HG03196 (cell line): ENCODE data around the gene AQP10.
"Not testable (repeated sequence)": the region's sequence is repeated elsewhere in the genome, so short reads cannot be mapped to it uniquely, and the experiment has no call there.

Source experiments
- ATAC-seq: cut with Tn5 transposase; IDR thresholded peaks from one replicate; pipeline ENCODE4 v1.9.1; 2021; ENCODE audit not compliant: unreplicated experiment

Gene AQP10, protein sequence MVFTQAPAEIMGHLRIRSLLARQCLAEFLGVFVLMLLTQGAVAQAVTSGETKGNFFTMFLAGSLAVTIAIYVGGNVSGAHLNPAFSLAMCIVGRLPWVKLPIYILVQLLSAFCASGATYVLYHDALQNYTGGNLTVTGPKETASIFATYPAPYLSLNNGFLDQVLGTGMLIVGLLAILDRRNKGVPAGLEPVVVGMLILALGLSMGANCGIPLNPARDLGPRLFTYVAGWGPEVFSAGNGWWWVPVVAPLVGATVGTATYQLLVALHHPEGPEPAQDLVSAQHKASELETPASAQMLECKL

DNA sequence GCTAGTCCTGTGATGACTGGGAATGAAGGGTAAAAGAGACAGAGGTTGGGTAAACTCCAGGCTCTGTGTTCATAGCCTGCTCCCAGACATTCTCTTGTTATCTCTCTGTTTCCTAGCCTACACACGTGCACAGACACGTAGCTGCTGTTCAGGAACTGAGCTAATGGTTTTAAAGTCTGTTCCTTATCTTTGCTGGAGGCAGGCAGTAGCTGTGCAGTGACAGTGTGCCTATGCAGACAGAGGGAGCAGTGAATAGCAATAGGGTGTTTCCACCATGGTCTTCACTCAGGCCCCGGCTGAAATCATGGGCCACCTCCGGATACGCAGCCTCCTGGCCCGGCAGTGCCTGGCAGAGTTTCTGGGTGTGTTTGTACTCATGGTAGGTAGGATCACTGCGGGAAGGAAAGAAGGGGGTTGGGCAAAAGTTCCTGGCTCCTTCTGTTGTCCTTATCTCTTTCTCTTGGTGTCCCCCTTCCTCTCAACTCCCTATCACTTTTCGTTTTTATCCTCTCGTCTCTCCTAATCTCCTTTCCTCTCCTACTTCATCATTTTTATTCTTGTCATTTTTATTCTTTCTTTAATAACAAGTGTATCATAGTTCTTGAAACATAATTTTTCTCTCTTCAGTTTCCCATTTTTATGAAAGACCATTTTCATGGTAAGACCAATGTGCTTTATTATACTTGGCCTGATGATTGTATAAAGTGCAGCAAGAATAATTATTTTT, at the start of gene AQP10:
TSS of gene AQP10 (plus strand) at position 212 of the 727 bp plus-strand sequence. CDS start at position 275, 63 bp downstream.
- no peak for ATAC-seq

DNA sequence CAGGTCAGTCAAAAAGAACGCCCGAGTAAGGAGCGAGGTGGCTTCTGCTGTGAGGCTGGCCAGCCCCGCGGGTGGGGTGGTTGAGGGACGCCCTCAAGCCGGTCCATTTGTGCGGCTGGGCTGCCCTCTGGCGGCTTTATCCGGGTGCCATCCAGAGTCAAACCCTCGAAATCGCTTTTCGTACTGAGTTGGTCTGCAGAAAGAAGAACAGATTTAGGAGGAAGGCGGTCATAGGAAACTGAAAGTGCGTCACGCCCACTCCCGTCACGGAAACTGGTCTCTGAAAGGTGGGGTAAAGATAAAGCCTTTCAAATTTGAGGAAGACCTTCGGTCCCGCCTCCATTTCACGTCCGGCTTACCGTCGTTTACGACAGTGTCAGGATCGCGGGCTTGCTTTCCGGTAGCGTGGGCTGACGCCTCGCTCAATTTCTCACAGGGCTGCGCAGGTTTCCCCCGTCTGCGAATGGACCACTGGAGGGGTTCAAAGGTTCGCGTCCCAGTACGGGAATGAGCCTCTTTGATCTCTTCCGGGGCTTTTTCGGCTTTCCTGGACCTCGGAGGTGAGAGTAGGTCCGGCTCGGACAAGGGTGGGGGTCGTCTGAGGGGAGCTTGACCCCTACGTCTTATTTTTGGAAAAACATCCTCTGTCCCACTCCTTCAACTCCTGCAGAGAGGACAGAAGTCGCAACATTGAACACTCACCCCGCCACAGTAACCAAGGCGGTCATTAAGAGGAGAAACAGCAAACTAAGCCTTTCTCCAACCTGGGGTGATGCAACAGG, 48.5 kb upstream of the AQP10 start, which contains the start of gene HAX1:
TSS of gene HAX1 (plus strand) at position 413 of the 782 bp plus-strand sequence. CDS start at position 508, 95 bp downstream.
- peak; percentile 88 for ATAC-seq

DNA sequence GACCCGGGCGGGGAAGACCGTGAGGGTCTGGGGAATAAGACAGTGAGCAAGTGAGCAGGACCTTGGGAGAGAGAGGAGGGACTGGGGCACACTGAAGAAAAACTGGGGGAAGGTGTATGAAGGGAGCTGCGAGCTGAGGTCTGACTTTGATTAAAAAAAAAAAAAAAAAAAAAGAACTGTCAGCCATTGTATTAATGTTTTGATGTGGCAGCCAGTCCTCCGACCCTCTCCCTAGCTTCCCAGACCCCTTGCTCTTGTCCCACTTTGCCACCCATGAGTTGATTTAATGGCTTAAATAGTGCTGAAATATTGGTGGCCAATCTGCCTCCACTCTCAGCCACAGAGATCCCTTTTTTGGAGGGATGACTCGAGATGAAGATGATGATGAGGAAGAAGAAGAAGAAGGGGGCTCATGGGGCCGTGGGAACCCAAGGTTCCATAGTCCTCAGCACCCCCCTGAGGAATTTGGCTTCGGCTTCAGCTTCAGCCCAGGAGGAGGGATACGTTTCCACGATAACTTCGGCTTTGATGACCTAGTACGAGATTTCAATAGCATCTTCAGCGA, 47.8 kb upstream of the AQP10 start:
- ATAC-seq: no peak

DNA sequence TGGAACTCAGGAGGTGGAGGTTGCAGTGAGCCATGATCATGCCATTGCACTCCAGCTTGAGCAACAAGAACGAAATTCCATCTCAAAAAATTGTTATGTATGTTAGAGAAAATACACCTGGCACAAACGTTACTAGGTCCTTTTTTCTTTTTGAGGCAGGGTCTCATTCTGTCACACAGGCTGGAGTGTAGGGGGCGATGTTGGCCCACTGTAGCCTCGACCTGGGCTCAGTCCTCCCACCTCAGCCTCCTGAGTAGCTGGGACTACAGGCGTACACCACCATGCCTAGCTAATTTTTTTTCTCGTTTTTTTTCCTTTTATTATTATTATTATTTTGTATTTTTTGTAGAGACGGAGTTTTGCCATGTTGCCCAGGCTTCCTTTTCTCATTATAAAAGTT, 44.1 kb upstream of the AQP10 start:
- ATAC-seq: no peak

DNA sequence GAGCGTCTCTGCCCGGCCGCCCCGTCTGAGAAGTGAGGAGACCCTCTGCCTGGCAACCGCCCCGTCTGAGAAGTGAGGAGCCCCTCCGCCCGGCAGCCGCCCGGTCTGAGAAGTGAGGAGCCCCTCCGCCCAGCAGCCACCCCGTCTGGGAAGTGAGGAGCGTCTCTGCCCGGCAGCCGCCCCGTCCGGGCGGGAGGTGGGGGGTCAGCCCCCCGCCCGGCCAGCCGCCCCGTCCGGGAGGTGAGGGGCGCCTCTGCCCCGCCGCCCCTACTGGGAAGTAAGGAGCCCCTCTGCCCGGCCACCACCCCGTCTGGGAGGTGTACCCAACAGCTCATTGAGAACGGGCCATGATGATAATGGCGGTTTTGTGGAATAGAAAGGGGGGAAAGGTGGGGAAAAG, 33.3 kb upstream of the AQP10 start:
- ATAC-seq: not testable (repeated sequence)

DNA sequence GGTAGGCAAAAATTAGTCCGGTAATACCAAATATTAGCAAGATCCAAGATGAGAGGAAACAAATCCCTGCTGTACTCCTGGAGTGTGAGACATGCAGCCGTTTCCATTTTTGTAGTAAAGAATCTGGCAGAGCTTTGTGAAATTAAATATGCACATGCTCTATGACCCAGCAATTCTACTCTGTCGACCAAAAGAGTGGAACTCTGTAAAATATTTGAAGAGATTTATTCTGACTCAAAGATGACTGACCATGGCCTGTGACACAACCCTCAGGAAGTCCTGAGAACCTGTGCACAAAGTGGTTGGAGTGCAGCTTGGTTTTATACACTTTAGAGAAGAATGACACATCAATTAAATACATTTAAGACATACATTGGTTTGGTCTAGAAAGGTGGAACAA, 32.2 kb upstream of the AQP10 start:
- no peak for ATAC-seq

DNA sequence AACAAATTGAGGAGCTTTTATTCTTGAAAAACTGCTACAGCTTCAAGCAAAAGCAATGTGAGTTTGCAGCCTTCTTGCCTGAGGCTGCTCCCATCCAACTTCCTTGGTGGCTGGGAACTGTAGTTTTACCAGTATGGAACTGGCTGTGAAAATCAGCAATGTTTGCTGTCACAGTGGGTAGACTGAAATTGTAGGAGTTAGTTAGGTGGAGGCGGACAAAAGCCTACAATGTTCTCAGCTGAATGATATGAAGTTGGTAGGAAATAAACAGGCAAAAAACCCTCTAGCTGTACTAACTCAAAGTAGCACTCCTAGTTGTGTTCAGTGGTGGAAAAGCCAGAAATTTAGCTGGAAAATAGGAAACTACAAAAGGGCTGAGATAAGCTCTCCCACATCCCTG, 30.0 kb upstream of the AQP10 start:
- ATAC-seq: no peak

DNA sequence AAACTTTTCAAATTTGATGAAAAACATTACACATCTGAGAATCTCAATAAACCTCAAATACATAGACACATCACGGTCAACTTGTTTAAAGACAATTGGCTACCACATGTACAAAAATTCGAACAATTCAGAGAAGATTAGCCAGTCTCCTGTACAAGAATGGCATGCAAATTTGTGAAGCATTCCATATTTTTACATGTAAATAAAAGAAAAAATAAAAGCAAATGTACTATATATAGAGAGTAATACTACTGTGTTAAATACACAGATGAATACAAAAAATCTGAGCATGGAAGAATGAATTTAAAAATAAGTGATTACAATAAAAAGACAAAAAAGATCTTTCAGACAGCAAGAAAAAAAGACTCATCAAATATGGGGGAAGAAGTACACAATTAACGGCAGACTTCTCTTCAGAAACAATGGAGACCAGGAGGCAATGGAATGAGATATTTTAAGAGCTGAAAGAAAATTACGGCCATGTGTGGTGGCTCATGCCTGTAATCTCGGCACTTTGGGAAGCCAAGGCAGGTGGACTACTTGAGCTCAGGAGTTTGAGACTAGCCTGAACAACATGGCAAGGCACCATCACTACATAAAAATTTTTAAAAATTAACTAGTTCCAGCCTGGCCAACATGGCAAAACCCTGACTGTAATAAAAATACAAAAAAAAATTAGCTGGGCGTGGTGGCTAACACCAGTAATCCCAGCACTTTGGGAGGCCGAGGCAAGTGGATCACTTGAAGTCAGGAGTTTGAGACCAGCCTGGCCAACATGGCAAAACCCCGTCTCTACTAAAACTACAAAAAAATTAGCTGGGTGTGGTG, 25.3 kb upstream of the AQP10 start:
- no peak for ATAC-seq

DNA sequence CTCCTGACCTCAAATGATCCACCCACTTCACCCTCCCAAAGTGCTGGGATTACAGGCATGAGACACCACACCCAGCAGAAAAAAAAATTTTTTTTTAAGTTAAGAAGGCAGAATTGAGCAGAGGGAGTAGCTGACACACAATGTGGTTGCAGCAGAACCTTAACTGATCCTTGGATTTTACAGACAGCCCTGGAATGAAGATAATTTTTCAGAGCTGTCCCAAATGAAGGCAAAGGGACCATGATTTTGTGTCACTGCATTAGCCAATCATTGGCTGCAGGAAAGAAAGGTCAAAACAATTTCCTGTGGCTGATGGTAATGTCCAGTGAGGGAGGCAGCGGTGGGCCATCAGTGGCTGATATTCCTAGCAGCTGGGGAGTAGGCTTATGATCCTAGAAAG, 19.3 kb upstream of the AQP10 start:
- no peak for ATAC-seq

DNA sequence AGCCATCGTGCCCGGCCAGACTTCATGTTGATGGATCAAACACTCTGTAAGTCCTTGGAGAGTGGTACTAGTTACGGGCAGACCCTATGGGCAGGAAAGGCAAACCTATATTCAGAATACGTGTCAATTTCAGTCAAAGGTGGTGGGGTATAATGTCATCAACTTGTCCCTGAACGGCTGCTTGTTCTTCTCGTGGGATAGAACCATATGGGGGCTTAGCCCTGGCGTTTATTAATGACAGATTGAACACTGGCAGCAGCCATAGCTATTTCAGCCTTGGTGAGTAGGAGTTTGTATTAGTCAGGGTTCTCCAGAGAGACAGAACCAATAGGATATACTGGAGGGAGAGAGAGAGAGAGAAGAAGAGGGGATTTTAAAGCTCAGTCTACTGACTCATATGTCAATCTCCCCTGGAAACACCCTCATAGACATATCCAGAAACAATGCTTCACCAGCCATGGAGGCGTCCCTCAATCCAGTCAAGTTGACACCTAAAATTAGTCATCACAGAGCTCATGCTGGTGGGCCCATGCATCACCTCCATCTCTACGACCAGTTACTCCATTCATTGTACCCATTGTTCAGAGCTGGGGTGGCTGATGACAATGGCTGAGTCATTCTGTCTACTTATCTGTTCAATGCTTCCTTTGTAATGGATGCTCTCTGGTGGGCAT, 16.1 kb upstream of the AQP10 start:
- peak; percentile 46 for ATAC-seq

DNA sequence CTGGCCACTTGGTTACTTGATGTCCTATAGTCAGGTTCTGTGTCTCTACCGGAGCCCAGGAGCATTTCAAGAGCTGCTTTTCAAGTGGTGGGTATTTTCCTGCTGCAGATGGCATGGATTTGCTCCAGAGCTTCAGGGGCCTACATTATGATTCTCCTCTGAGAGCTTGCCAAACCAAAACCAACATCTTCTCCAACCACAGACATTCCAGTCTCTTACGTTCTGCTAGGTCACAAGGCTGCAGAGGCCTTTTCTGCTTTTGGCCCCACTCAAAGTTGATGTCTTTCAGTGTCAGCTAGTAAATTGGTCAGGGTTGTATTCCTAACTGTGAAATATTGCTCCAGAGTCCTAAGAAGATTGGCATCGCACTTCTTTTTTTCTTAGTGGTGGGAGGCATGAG, 14.7 kb upstream of the AQP10 start:
- no peak for ATAC-seq

DNA sequence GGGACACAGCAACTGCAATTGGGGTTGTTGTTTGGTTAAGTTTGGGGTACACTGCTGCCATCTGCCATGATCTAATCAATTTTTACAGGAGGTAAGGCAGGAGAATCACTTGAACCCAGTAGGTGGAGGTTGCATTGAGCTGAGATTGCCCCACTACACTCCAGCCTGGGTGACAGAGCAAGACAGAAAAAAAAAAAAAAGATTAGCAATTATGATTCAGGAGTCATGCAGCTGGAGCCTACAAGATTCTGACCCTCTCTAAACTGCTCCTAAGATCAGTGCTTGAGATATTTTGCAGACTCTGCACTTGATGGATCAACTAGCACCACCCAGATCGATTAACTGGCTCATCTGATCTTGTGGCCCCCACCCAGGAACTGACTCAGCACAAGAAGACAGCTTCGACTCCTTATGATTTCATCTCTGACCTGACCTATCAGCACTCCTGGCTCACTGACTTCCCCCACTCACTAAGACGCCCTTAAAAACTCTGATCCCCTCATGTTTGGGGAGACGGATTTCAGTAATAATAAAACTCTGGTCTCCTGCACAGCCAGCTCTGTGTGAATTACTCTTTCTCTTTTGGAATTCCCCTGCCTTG, 13.1 kb upstream of the AQP10 start:
- ATAC-seq: not testable (repeated sequence)

DNA sequence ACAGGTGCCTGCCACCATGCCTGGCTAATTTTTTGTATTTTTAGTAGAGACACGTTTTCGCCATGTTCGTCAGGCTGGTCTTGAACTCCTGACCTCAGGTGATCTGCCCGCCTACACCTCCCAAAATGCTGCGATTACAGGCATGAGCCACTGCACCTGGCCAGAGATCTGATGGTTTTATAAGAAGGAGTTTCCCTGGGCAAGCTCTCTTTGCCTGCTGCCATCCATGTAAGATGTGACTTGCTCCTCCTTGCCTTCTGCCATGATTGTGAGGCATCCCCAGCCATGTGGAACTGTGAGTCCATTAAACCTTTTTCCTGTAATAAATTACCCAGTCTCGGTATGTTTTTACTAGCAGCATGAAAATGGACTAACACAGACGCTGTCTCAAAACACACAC, 11.8 kb upstream of the AQP10 start:
- ATAC-seq: not testable (repeated sequence)

DNA sequence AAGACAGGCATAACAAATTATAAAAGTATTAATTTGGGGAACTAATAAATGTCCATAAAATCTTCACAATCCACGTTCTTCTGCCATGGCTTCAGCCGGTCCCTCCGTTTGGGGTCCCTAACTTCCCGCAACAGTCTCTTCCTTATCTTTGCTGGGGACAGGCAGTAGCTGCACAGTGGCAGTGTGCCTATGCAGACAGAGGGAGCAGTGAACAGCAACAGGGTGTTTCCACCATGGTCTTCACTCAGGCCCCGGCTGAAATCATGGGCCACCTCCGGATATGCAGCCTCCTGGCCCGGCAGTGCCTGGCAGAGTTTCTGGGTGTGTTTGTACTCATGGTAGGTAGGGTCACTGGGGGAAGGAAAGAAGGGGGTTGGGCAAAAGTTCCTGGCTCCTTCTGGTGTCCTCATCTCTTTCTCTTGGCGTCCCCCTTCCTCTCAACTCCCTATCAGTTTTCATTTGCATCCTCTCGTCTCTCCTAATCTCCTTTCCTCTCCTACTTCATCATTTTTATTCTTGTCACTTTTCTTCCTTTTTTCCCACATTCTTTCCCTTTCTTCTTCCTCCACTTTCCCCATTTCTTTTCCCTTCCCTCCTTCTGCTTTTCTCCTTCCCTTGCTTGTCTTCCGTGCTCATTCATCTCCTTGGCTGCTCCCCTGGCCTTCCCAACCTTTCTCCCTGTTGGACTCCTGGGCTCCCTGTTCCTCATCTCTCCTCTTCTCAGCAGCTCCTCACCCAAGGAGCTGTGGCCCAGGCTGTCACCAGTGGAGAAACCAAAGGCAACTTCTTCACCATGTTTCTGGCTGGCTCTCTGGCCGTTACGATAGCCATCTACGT, 8.4 kb upstream of the AQP10 start:
- ATAC-seq: not testable (repeated sequence)

DNA sequence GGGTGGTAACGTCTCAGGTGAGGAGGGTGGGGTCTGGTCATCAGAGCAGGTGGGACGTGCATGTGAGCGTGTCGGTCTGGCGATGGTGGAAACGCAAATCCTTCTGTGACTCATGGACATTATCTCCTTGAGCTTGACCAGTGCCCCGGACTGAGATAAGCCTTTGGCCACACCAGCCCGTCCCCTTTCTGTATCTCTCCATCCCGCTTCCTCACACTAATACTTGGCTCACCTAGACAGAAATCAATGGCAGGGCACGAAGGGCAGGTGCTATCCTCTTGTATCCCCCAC, 7.9 kb upstream of the AQP10 start:
- ATAC-seq: no peak

DNA sequence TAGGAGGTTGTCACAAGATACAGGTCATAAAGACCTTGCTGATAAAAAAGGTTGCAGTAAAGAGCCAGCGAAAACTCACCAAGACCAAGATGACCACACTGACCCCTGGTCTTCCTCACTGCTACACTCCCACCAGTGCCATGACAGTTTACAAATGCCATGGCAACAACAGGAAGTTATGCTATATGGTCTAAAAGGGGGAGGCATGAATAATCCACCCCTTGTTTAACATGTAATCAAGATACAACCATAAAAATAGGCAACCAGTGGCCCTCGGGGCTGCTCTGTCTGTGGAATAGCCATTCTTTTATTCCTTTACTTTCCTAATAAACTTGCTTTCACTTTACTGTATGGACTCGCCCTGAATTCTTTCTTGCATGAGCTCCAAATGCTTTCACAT, 6.7 kb upstream of the AQP10 start:
- ATAC-seq: not testable (repeated sequence)

DNA sequence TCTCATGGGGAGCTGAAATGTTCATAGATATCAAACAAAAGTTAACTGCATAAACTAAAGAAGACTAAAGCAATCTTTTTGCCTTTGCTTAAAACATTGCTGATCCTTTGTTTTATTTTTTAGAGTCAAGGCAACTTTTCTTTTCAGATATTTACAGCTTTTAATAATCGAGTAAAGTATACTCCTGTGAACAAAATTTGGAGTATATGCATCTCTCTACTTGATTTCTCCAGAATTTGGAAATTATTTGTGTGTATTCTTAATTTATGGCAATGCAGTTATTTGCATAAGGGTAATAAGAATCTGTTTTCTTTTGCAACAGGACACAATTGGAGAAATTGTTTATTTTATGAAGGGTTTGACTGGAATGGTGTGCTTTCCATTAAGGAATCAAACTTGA, 4.2 kb upstream of the AQP10 start:
- no peak for ATAC-seq

DNA sequence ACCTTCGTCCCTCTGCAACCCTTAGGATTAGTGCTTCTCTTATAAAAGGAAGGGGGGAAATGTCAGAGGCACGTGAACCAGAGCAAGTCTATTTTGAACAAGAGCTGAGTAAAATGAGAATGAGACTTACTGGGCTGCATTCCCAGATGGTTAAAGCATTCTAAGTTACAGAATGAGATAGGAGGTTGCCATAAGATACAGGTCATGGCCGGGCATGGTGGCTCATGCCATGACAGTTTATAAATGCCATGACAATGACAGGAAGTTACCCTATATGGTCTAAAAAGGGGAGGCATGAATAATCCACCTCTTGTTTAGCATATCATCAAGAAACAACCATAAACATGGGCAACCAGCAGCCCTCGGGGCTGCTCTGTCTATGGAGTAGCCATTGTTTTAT, 2.5 kb upstream of the AQP10 start:
- no peak for ATAC-seq

DNA sequence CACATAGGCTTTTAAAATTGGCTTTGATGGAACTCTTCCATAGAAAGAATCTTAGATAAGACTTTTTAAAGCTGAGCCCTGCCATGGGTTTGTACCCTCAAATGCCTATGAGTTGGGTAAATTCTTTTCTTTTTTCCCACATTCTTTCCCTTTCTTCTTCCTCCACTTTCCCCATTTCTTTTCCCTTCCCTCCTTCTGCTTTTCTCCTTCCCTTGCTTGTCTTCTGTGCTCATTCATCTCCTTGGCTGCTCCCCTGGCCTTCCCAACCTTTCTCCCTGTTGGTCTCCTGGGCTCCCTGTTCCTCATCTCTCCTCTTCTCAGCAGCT, 679 bp downstream of the AQP10 start:
- ATAC-seq: not testable (repeated sequence)
